HG02798 (cell line): ENCODE results near the gene RNF44.

Experiments used
- ATAC-seq: cut with Tn5 transposase; IDR thresholded peaks from one replicate; pipeline ENCODE4 v1.9.1; 2021; ENCODE audit warnings: mild to moderate bottlenecking; ENCODE audit not compliant: unreplicated experiment, poor library complexity

RNF44 gene

GRCh38 chr5:176537554-176538229 lies 490 bp upstream of the RNF44 start:
- peak; percentile 73 for ATAC-seq

- ATAC-seq, result peak; percentile 14
Observed at GRCh38 chr5:176536132-176536901, 885 bp downstream of the RNF44 start.

- ATAC-seq, result no peak
Observed at GRCh38 chr5:176535664-176536131, 1.5 kb downstream of the RNF44 start.

GRCh38 chr5:176535101-176535663 lies 2.0 kb downstream of the RNF44 start:
- ATAC-seq, result no peak

- ATAC-seq, result no peak
Observed at GRCh38 chr5:176534640-176535039, 2.6 kb downstream of the RNF44 start.

- ATAC-seq, result no peak
Observed at GRCh38 chr5:176533894-176534611, 3.1 kb downstream of the RNF44 start.

- no peak for ATAC-seq
Observed at GRCh38 chr5:176533390-176533789, 3.8 kb downstream of the RNF44 start.

GRCh38 chr5:176532795-176533194 lies 4.4 kb downstream of the RNF44 start:
- ATAC-seq, result no peak

GRCh38 chr5:176531902-176532493 lies 5.2 kb downstream of the RNF44 start:
- no peak for ATAC-seq

- ATAC-seq, result no peak
Observed at GRCh38 chr5:176530983-176531901, 6.0 kb downstream of the RNF44 start.

GRCh38 chr5:176530393-176530982 lies 6.7 kb downstream of the RNF44 start:
- ATAC-seq, result no peak

- ATAC-seq, result no peak
Observed at GRCh38 chr5:176529741-176530141, 7.5 kb downstream of the RNF44 start.

- ATAC-seq, result no peak
Observed at GRCh38 chr5:176529116-176529740, 8.0 kb downstream of the RNF44 start.

- ATAC-seq, result no peak
Observed at GRCh38 chr5:176528761-176529115, 8.5 kb downstream of the RNF44 start.

GRCh38 chr5:176528301-176528700 lies 8.9 kb downstream of the RNF44 start:
- ATAC-seq, result no peak

- ATAC-seq, result no peak
Observed at GRCh38 chr5:176527246-176528222, 9.7 kb downstream of the RNF44 start.

GRCh38 chr5:176526462-176526861 lies 10.7 kb downstream of the RNF44 start:
- ATAC-seq, result no peak
